IMR-90 (cell line): ENCODE data around the gene ILDR2. TPM values are rescaled to one million over a fixed set of nuclear protein-coding genes. Genes with fewer than 3 reads are reported as not detected.

ENCODE experiments used
- ATAC-seq: fragments of 200-7000 bp; cut with Tn5 transposase; 2 replicates; pipeline ENCODE4 v1.9.1; 2020; ENCODE audit warnings: low read depth, mild to moderate bottlenecking, moderate library complexity
- BruUV-seq: library from RNA; stranded (reverse); fragments of 400-500 nt; replicated peaks from 2 replicates; lab custom pipeline; 2021; lab: Mats Ljungman, UMichigan
- CTCF ChIA-PET: fragments of 300-600 bp; formaldehyde crosslinking; extraction: SDS; loops from one replicate; lab custom pipeline; 2021; ENCODE audit warnings: antibody characterized with exemption; lab: Yijun Ruan, JAX
- POLR2A ChIA-PET: fragments of 300-600 bp; sonication (Branson Sonifier 250); formaldehyde crosslinking; loops from one replicate; lab custom pipeline; 2022; ENCODE audit warnings: antibody characterized with exemption; ENCODE audit not compliant: unreplicated experiment; lab: Charles Lee
- DNase-seq: peaks from one replicate; pipeline ENCODE4 v3.0.0; 2013
- H2AFZ ChIP-seq: replicated peaks from 2 replicates; pipeline ENCODE3; 2013; ENCODE audit warnings: low read length, mild to moderate bottlenecking; ENCODE audit not compliant: poor library complexity
- H2AK5ac ChIP-seq: 2 replicates; pipeline ENCODE4 v1.6.1; 2013; ENCODE audit warnings: low read depth, low read length, inconsistent platforms
- H2AK9ac ChIP-seq: replicated peaks from 2 replicates; pipeline ENCODE3; 2013; ENCODE audit warnings: mild to moderate bottlenecking, low read depth, low read length, moderate library complexity; ENCODE audit not compliant: poor library complexity
- H2BK120ac ChIP-seq: 2 replicates; pipeline ENCODE4 v1.6.1; 2013; ENCODE audit warnings: low read depth, low read length, inconsistent platforms
- H2BK15ac ChIP-seq: 3 replicates; pipeline ENCODE4 v1.6.1; 2013; ENCODE audit warnings: low read depth, low read length, inconsistent platforms
- H2BK20ac ChIP-seq: 2 replicates; pipeline ENCODE4 v1.6.1; 2013; ENCODE audit warnings: low read depth, mild to moderate bottlenecking, inconsistent platforms, low read length, moderate library complexity
- H2BK5ac ChIP-seq: 2 replicates; pipeline ENCODE4 v1.6.1; 2013; ENCODE audit warnings: mild to moderate bottlenecking, low read depth, low read length, inconsistent platforms; ENCODE audit not compliant: poor library complexity, severe bottlenecking
- H3K14ac ChIP-seq: replicated peaks from 2 replicates; pipeline ENCODE4 v1.6.1; 2013; ENCODE audit warnings: low read depth, low read length, inconsistent platforms
- H3K18ac ChIP-seq: 2 replicates; pipeline ENCODE4 v1.6.1; 2013; ENCODE audit warnings: low read depth, low read length, control low read depth
- H3K23ac ChIP-seq: 2 replicates; pipeline ENCODE4 v1.6.1; 2013; ENCODE audit warnings: low read depth, low read length, inconsistent platforms
- H3K27ac ChIP-seq: 2 replicates; pipeline ENCODE4 v1.5.1; 2013; ENCODE audit warnings: mild to moderate bottlenecking, control low read depth, low read length; ENCODE audit not compliant: insufficient read depth
- H3K27me3 ChIP-seq: 2 replicates; pipeline ENCODE4 v1.6.1; 2013; ENCODE audit warnings: low read length; ENCODE audit not compliant: control insufficient read depth, insufficient read depth
- H3K36me3 ChIP-seq: 2 replicates; pipeline ENCODE4 v1.6.1; 2013; ENCODE audit warnings: low read length, mixed read lengths; ENCODE audit not compliant: control insufficient read depth, insufficient read depth
- H3K4ac ChIP-seq: 2 replicates; pipeline ENCODE4 v1.6.1; 2013; ENCODE audit warnings: low read depth, low read length, inconsistent platforms
- H3K4me1 ChIP-seq: 2 replicates; pipeline ENCODE4 v1.6.1; 2013; ENCODE audit warnings: low read length, mixed read lengths; ENCODE audit not compliant: control insufficient read depth, insufficient read depth
- H3K4me2 ChIP-seq: 2 replicates; pipeline ENCODE4 v1.6.1; 2013; ENCODE audit warnings: low read depth, mild to moderate bottlenecking, control low read depth, low read length, moderate library complexity
- H3K4me3 ChIP-seq: 2 replicates; pipeline ENCODE4 v1.5.1; 2013; ENCODE audit warnings: low read depth, mild to moderate bottlenecking, control low read depth, low read length, moderate library complexity; ENCODE audit not compliant: insufficient read depth
- H3K56ac ChIP-seq: 2 replicates; pipeline ENCODE4 v1.6.1; 2013; ENCODE audit warnings: low read length, inconsistent platforms; ENCODE audit not compliant: insufficient read depth; ENCODE audit errors: extremely low read depth
- H3K79me1 ChIP-seq, 2 experiments: 2 replicates each; pipeline ENCODE4 v1.6.1; 2013; ENCODE audit warnings: low read length in 2 of 2, inconsistent platforms in 1 of 2, low read depth in 1 of 2
- H3K9ac ChIP-seq: 2 replicates; pipeline ENCODE4 v1.6.1; 2013; ENCODE audit warnings: low read depth, low read length, control low read depth
- H3K9me1 ChIP-seq: 2 replicates; pipeline ENCODE4 v1.6.1; 2013; ENCODE audit warnings: low read length, inconsistent platforms; ENCODE audit not compliant: insufficient read depth
- H3K9me3 ChIP-seq: 2 replicates; pipeline ENCODE4 v1.6.1; 2013; ENCODE audit warnings: low read length; ENCODE audit not compliant: control insufficient read depth, insufficient read depth
- H4K20me1 ChIP-seq: 2 replicates; pipeline ENCODE4 v1.6.1; 2013; ENCODE audit warnings: low read length, inconsistent platforms; ENCODE audit not compliant: insufficient read depth
- H4K5ac ChIP-seq: 2 replicates; pipeline ENCODE4 v1.6.1; 2013; ENCODE audit warnings: mild to moderate bottlenecking, low read depth, low read length, control low read depth
- H4K8ac ChIP-seq, 2 experiments: 2 replicates each; pipeline ENCODE4 v1.6.1; 2013; ENCODE audit warnings: low read depth in 2 of 2, low read length in 2 of 2, control low read depth in 1 of 2, inconsistent platforms in 1 of 2
- H4K91ac ChIP-seq: 2 replicates; pipeline ENCODE4 v1.6.1; 2013; ENCODE audit warnings: low read depth, low read length, inconsistent platforms; ENCODE audit not compliant: insufficient read depth
- BHLHE40 ChIP-seq: fragments of 150-350 bp; IDR thresholded peaks from 2 replicates; pipeline ENCODE4 v1.6.1; 2016; ENCODE audit warnings: mild to moderate bottlenecking, low read depth, low read length
- CEBPB ChIP-seq: IDR thresholded peaks from 2 replicates; pipeline ENCODE4 v1.6.1; 2012; ENCODE audit warnings: low read depth, low read length, improper control_type of control experiment
- CHD1 ChIP-seq: IDR thresholded peaks from 2 replicates; pipeline ENCODE4 v1.6.1; 2012; ENCODE audit warnings: low read depth, low read length, improper control_type of control experiment
- CTCF ChIP-seq: conservative IDR thresholded peaks from 2 replicates; pipeline ENCODE4 v1.5.1; 2012; ENCODE audit warnings: mild to moderate bottlenecking, low read depth, low read length, improper control_type of control experiment
- ELK1 ChIP-seq: fragments of 150-350 bp; IDR thresholded peaks from 2 replicates; pipeline ENCODE4 v1.6.1; 2016; ENCODE audit warnings: low read depth, mild to moderate bottlenecking, low read length, moderate library complexity, borderline replicate concordance
- FOS ChIP-seq: fragments of 150-350 bp; IDR thresholded peaks from 2 replicates; pipeline ENCODE4 v1.6.1; 2016; ENCODE audit warnings: low read depth, low read length
- MAFK ChIP-seq: IDR thresholded peaks from 2 replicates; pipeline ENCODE4 v1.6.1; 2012; ENCODE audit warnings: low read depth, low read length, improper control_type of control experiment
- MAZ ChIP-seq: IDR thresholded peaks from 2 replicates; pipeline ENCODE4 v1.6.1; 2012; ENCODE audit warnings: low read depth, mild to moderate bottlenecking, low read length, improper control_type of control experiment, moderate library complexity, borderline replicate concordance
- MXI1 ChIP-seq: IDR thresholded peaks from 2 replicates; pipeline ENCODE4 v1.6.1; 2012; ENCODE audit warnings: low read depth, mild to moderate bottlenecking, low read length, moderate library complexity, borderline replicate concordance
- NFE2L2 ChIP-seq: fragments of 150-350 bp; IDR thresholded peaks from 2 replicates; pipeline ENCODE4 v1.6.1; 2016; ENCODE audit warnings: low read depth, mild to moderate bottlenecking, low read length
- POLR2A ChIP-seq: IDR thresholded peaks from 2 replicates; pipeline ENCODE4 v1.6.1; 2012; ENCODE audit warnings: mild to moderate bottlenecking, low read depth, low read length
- RAD21 ChIP-seq: IDR thresholded peaks from 2 replicates; pipeline ENCODE4 v1.6.1; 2012; ENCODE audit warnings: low read length, improper control_type of control experiment
- RCOR1 ChIP-seq: IDR thresholded peaks from 2 replicates; pipeline ENCODE4 v1.6.1; 2012; ENCODE audit warnings: mild to moderate bottlenecking, low read length, improper control_type of control experiment; ENCODE audit not compliant: insufficient replicate concordance
- RFX5 ChIP-seq: IDR thresholded peaks from 2 replicates; pipeline ENCODE4 v1.8.0; 2012; ENCODE audit warnings: low read depth, mild to moderate bottlenecking, low read length, moderate library complexity
- SMC3 ChIP-seq: fragments of 150-350 bp; IDR thresholded peaks from 2 replicates; pipeline ENCODE4 v1.6.1; 2016; ENCODE audit warnings: low read depth, mild to moderate bottlenecking, antibody characterized with exemption, low read length, moderate library complexity
- USF2 ChIP-seq: fragments of 150-350 bp; IDR thresholded peaks from 2 replicates; pipeline ENCODE4 v1.6.1; 2017; ENCODE audit warnings: mild to moderate bottlenecking, antibody characterized with exemption, low read length, low read depth
- WGBS, 2 experiments: methylation state at CpG; one replicate each; pipeline versions ENCODE4 v1.1.5 to v1.1.7; 2013; ENCODE audit warnings: missing lambda C conversion rate in 2 of 2; ENCODE audit not compliant: insufficient read length in 1 of 2; ENCODE audit errors: extremely low coverage in 2 of 2; 5-methylcytosine and 5-hydroxymethylcytosine counted together
- dilution Hi-C: fragments of 300-500 bp; cut with HindIII; formaldehyde crosslinking; loops from one replicate; pipeline ENCODE4 v1.14.3; 2018; ENCODE audit warnings: low sequenced_read_pairs; ENCODE audit not compliant: unreplicated experiment
- in situ Hi-C: fragments of 300-500 bp; cut with MboI; formaldehyde crosslinking; loops from 3 replicates; pipeline ENCODE4 v1.14.3; 2019; ENCODE audit warnings: low sequenced_read_pairs, inconsistent platforms, mixed read lengths
- intact Hi-C: fragments of 100-400 bp; cut with micrococcal nuclease; formaldehyde crosslinking; loops from 2 replicates; pipeline ENCODE4 v1.10.0; 2022
- polyA plus RNA-seq, 3 experiments: library from polyadenylated mRNA; depleted of rRNA; stranded (reverse); fragments of >200 nt; gene quantifications; 2 replicates each; pipeline ENCODE4 v1.2.3, GENCODE V29; 2012; ENCODE audit warnings: low replicate concordance in 1 of 3
- total RNA-seq: library from RNA; depleted of rRNA; stranded (reverse); fragments of >200 nt; gene quantifications from 2 replicates; pipeline ENCODE4 v1.2.3, GENCODE V29; 2012

ILDR2 gene
- total and polyA plus RNA-seq, 2 of the 4 experiments (the other 2 are of a cell fraction) = under 0.01 TPM; not detected in 1

GRCh38 chr1:166874464-166874863 lies 100.9 kb downstream of the ILDR2 start:
- Histone ChIP-seq H3K4me1 (peaks cover 2% of the 10 kb centered on the region; the same call in 1 of the 2 replicates), H4K5ac (no peak overlapping the region), H4K8ac (no peak overlapping the region), H4K91ac (no peak overlapping the region), H3K56ac (no peak overlapping the region), H3K9me3 (no peaks in the 10 kb centered on the region), H3K9me1 (peaks cover 5% of the 10 kb centered on the region; the same call in 1 of the 2 replicates), H2BK120ac (no peak overlapping the region), H3K27ac (no peak overlapping the region), H2AK5ac (no peak overlapping the region), H4K20me1 (no peaks in the 10 kb centered on the region; the same call in 1 of the 2 replicates), H2BK20ac (no peak overlapping the region), H2BK5ac (no peak overlapping the region), H3K4me2 (no peak overlapping the region), H2AK9ac (no peak overlapping the region), H3K9ac (no peak overlapping the region), H3K23ac (no peak overlapping the region), H3K27me3 (no peaks in the 10 kb centered on the region), H3K4me3 (no peak overlapping the region), H2AFZ (no peak overlapping the region), H3K18ac (no peak overlapping the region), H3K36me3 (no peaks in the 10 kb centered on the region; the same call in 1 of the 2 replicates), H2BK15ac (no peak overlapping the region), H3K14ac (no peak overlapping the region), H3K79me1 (peaks cover 28 to 30% of the 10 kb centered on the region in 2 experiments), H3K4ac (no peak overlapping the region)
- no TSS peak for BruUV-seq
- DNase-seq (no peak), ATAC-seq (no peak)
- intact Hi-C loops = no loop called here
- in situ Hi-C loops = no loop called here
- WGBS, 2 experiments = 100% methylated on average over 3 of the region's 8 CpGs; no CpG with 5 or more reads in 1 of the 2 experiments
- ChIA-PET CTCF (interaction anchor here (1.0 kb wide), 1 partner anchor 36 kb away, joined by 3 read pairs; no protein-coding TSS in a partner anchor), POLR2A (no interaction called here)
- TF ChIP-seq MAZ (no peak), NFE2L2 (no peak), RFX5 (no peak), BHLHE40 (no peak), MXI1 (no peak), MAFK (no peak), ELK1 (no peak), CEBPB (no peak), POLR2A (no peak), SMC3 (no peak), RAD21 (no peak), USF2 (no peak), CHD1 (no peak), RCOR1 (no peak), FOS (no peak), CTCF (no peak)
- dilution Hi-C loops = no loop called here
